IPS-11a (cell line): ENCODE results near the gene MEIS2.

ENCODE experiments used
- H3K4me3 ChIP-seq: one replicate; pipeline ENCODE4 v1.5.1; 2013; ENCODE audit warnings: low read depth, low read length, control low read depth

Gene MEIS2

GRCh38 chr15:37098468-37099318 is 1.7 kb downstream of the MEIS2 start:
- peak overlapping the region; percentile 13 for H3K4me3 ChIP-seq

GRCh38 chr15:37097144-37097919 is 3.0 kb downstream of the MEIS2 start:
- peak overlapping the region; percentile 14 for H3K4me3 ChIP-seq

GRCh38 chr15:37096558-37097143 is 3.7 kb downstream of the MEIS2 start:
- H3K4me3 ChIP-seq, result no peak overlapping the region

GRCh38 chr15:37095770-37096557 is 4.4 kb downstream of the MEIS2 start:
- peak overlapping the region; percentile 5 for H3K4me3 ChIP-seq

- peak overlapping the region; percentile 5 for H3K4me3 ChIP-seq
These were observed 5.2 kb downstream of the MEIS2 start for GRCh38 chr15:37094915-37095711.

- H3K4me3 ChIP-seq, result no peak overlapping the region
These were observed 5.9 kb downstream of the MEIS2 start for GRCh38 chr15:37094333-37094914.

GRCh38 chr15:37093480-37094332 is 6.6 kb downstream of the MEIS2 start:
- H3K4me3 ChIP-seq, result no peak overlapping the region

- H3K4me3 ChIP-seq, result no peak overlapping the region
These were observed 9.7 kb downstream of the MEIS2 start for GRCh38 chr15:37090543-37091175.

GRCh38 chr15:37088436-37088835 is 11.9 kb downstream of the MEIS2 start:
- H3K4me3 ChIP-seq, result no peak overlapping the region

GRCh38 chr15:37087131-37087588 is 13.2 kb downstream of the MEIS2 start:
- H3K4me3 ChIP-seq, result no peak overlapping the region

GRCh38 chr15:37086521-37086920 is 13.8 kb downstream of the MEIS2 start:
- no peak overlapping the region for H3K4me3 ChIP-seq

GRCh38 chr15:37086120-37086519 is 14.2 kb downstream of the MEIS2 start:
- H3K4me3 ChIP-seq, result no peak overlapping the region

- no peak overlapping the region for H3K4me3 ChIP-seq
These were observed 15.7 kb downstream of the MEIS2 start for GRCh38 chr15:37084602-37085001.

GRCh38 chr15:37083610-37084009 is 16.7 kb downstream of the MEIS2 start:
- H3K4me3 ChIP-seq, result no peak overlapping the region

- no peak overlapping the region for H3K4me3 ChIP-seq
These were observed 18.4 kb downstream of the MEIS2 start for GRCh38 chr15:37081983-37082382.

- no peak overlapping the region for H3K4me3 ChIP-seq
These were observed 20.0 kb downstream of the MEIS2 start for GRCh38 chr15:37080261-37080921.

GRCh38 chr15:37079726-37080125 is 20.6 kb downstream of the MEIS2 start:
- H3K4me3 ChIP-seq, result no peak overlapping the region

GRCh38 chr15:37078566-37078965 is 21.8 kb downstream of the MEIS2 start:
- H3K4me3 ChIP-seq, result no peak overlapping the region
